H1 (cell line): ENCODE results near the gene ITGB2. TPM values are rescaled to one million over a fixed set of nuclear protein-coding genes. Genes with fewer than 3 reads are reported as not detected.

Source experiments
- CTCF ChIA-PET: fragments of 300-600 bp; sonication (Branson Sonifier 250); formaldehyde crosslinking; loops from one replicate; lab custom pipeline; 2021; ENCODE audit not compliant: partially characterized antibody; lab: Charles Lee
- POLR2A ChIA-PET: fragments of 300-600 bp; sonication (Branson Sonifier 250); formaldehyde crosslinking; loops from one replicate; lab custom pipeline; 2021; ENCODE audit warnings: inconsistent platforms; ENCODE audit not compliant: partially characterized antibody; lab: Charles Lee
- DNase-seq, 2 experiments: peaks; one replicate each; pipeline versions ENCODE4 v3.0.0 to v3.0.0-alpha.2; 2010 to 2022; ENCODE audit warnings: low spot score in 2 of 2, low read depth in 1 of 2, mixed read lengths in 1 of 2
- FAIRE-seq: peaks from 2 replicates; lab custom pipeline; 2011; peaks lifted over from hg19 to GRCh38; lab: Jason Lieb, UNC
- H2AFZ ChIP-seq: 2 replicates; pipeline ENCODE4 v1.8.1; 2012; ENCODE audit warnings: low read length, inconsistent platforms
- H2AK5ac ChIP-seq: 2 replicates; pipeline ENCODE4 v1.6.1; 2013; ENCODE audit warnings: low read depth, low read length
- H2BK120ac ChIP-seq: replicated peaks from 2 replicates; pipeline ENCODE3; 2013; ENCODE audit warnings: low read depth, low read length, inconsistent platforms
- H2BK12ac ChIP-seq: 2 replicates; pipeline ENCODE4 v1.6.1; 2013; ENCODE audit warnings: low read depth, low read length
- H2BK15ac ChIP-seq: 2 replicates; pipeline ENCODE4 v1.6.1; 2013; ENCODE audit warnings: low read length
- H2BK20ac ChIP-seq: 2 replicates; pipeline ENCODE4 v1.6.1; 2013; ENCODE audit warnings: low read length
- H2BK5ac ChIP-seq: 2 replicates; pipeline ENCODE4 v1.6.1; 2013; ENCODE audit warnings: low read depth, low read length
- H3K14ac ChIP-seq: 2 replicates; pipeline ENCODE4 v1.6.1; 2013; ENCODE audit warnings: inconsistent platforms; ENCODE audit not compliant: insufficient read length
- H3K18ac ChIP-seq: 2 replicates; pipeline ENCODE4 v1.6.1; 2013; ENCODE audit warnings: low read length; ENCODE audit errors: extremely low read depth
- H3K23ac ChIP-seq: 2 replicates; pipeline ENCODE4 v1.6.1; 2013; ENCODE audit warnings: inconsistent platforms; ENCODE audit not compliant: insufficient read length
- H3K23me2 ChIP-seq: 2 replicates; pipeline ENCODE4 v1.6.1; 2013; ENCODE audit warnings: low read depth, low read length
- H3K27ac ChIP-seq: 2 replicates; pipeline ENCODE4 v1.6.1; 2011; ENCODE audit warnings: low read depth, low read length, inconsistent platforms
- H3K27me3 ChIP-seq, 4 experiments: replicated peaks in 1 of 4; 1 replicate in 1 of 4; 2 replicates in 3 of 4; pipeline versions ENCODE4 v1.6.1 to v1.8.1; 2011 to 2013; ENCODE audit warnings: low read length in 3 of 4, mild to moderate bottlenecking in 3 of 4, inconsistent platforms in 2 of 4, mixed read lengths in 2 of 4, moderate library complexity in 1 of 4; ENCODE audit not compliant: control insufficient read depth in 3 of 4, insufficient read depth in 3 of 4; ENCODE audit errors: extremely low read depth in 1 of 4
- H3K36me3 ChIP-seq, 4 experiments: 2 replicates each; pipeline versions ENCODE4 v1.6.1 to v1.8.1; 2011 to 2013; ENCODE audit warnings: mild to moderate bottlenecking in 4 of 4, low read length in 3 of 4, moderate library complexity in 2 of 4, control low read depth in 1 of 4, inconsistent platforms in 1 of 4; ENCODE audit not compliant: insufficient read depth in 4 of 4, control insufficient read depth in 2 of 4
- H3K4ac ChIP-seq: replicated peaks from 2 replicates; pipeline ENCODE3; 2013; ENCODE audit warnings: low read length, low read depth, mixed read lengths, inconsistent platforms; ENCODE audit not compliant: insufficient read length
- H3K4me1 ChIP-seq, 4 experiments: replicated peaks in 1 of 4; 1 replicate in 1 of 4; 2 replicates in 3 of 4; pipeline versions ENCODE4 v1.6.1 to v1.8.1; 2011 to 2013; ENCODE audit warnings: low read length in 3 of 4, inconsistent platforms in 2 of 4, mixed read lengths in 1 of 4; ENCODE audit not compliant: insufficient read depth in 4 of 4, control insufficient read depth in 3 of 4
- H3K4me2 ChIP-seq, 2 experiments: 2 replicates each; pipeline versions ENCODE4 v1.6.1 to v1.8.1; 2011 to 2013; ENCODE audit warnings: low read depth in 2 of 2, low read length in 2 of 2, control low read depth in 1 of 2, inconsistent platforms in 1 of 2, mild to moderate bottlenecking in 1 of 2; ENCODE audit not compliant: insufficient read depth in 1 of 2
- H3K4me3 ChIP-seq, 4 experiments: fragments of 200-600, 300-600 bp in 1 of 4; sonication (generic), shearing (Covaris generic), sonication (Bioruptor Twin) in 1 of 4; 2 replicates each; pipeline versions ENCODE4 v1.5.1 to v1.8.1; 2011 to 2016; ENCODE audit warnings: low read length in 4 of 4, low read depth in 3 of 4, control low read depth in 2 of 4, inconsistent platforms in 2 of 4, mild to moderate bottlenecking in 2 of 4, mixed read lengths in 1 of 4, moderate library complexity in 1 of 4; ENCODE audit not compliant: insufficient read depth in 2 of 4; ENCODE audit errors: extremely low read depth in 1 of 4
- H3K56ac ChIP-seq: replicated peaks from 2 replicates; pipeline ENCODE3; 2013; ENCODE audit warnings: low read depth, mild to moderate bottlenecking, mixed read lengths, low read length, inconsistent platforms; ENCODE audit not compliant: insufficient read length
- H3K79me1 ChIP-seq: 2 replicates; pipeline ENCODE4 v1.6.1; 2013; ENCODE audit warnings: low read depth, low read length, control low read depth
- H3K79me2 ChIP-seq, 2 experiments: 2 replicates each; pipeline versions ENCODE4 v1.6.1 to v1.8.1; 2012 to 2013; ENCODE audit warnings: low read length in 2 of 2, mild to moderate bottlenecking in 2 of 2, inconsistent platforms in 1 of 2; ENCODE audit not compliant: insufficient read depth in 2 of 2, control insufficient read depth in 1 of 2
- H3K9ac ChIP-seq, 4 experiments: replicated peaks in 1 of 4; 1 replicate in 1 of 4; 2 replicates in 3 of 4; pipeline versions ENCODE4 v1.6.1 to v1.8.1; 2011 to 2013; ENCODE audit warnings: low read depth in 3 of 4, low read length in 3 of 4, control low read depth in 2 of 4, mild to moderate bottlenecking in 2 of 4, moderate library complexity in 2 of 4, inconsistent platforms in 1 of 4; ENCODE audit errors: extremely low read depth in 1 of 4
- H3K9me3 ChIP-seq, 2 experiments: 2 replicates each; pipeline versions ENCODE4 v1.6.1 to v1.8.1; 2012 to 2013; ENCODE audit warnings: mild to moderate bottlenecking in 2 of 2, moderate library complexity in 2 of 2, control low read depth in 1 of 2, inconsistent platforms in 1 of 2, low read depth in 1 of 2, low read length in 1 of 2, mixed read lengths in 1 of 2; ENCODE audit not compliant: insufficient read depth in 2 of 2
- H4K20me1 ChIP-seq, 2 experiments: replicated peaks in 1 of 2; 2 replicates each; pipeline versions ENCODE3 to v1.8.1; 2011 to 2013; ENCODE audit warnings: inconsistent platforms in 2 of 2, low read length in 2 of 2, mild to moderate bottlenecking in 1 of 2; ENCODE audit not compliant: insufficient read depth in 2 of 2, control insufficient read depth in 1 of 2
- H4K5ac ChIP-seq: 2 replicates; pipeline ENCODE4 v1.6.1; 2013; ENCODE audit warnings: low read length, low read depth, mixed read lengths, inconsistent platforms; ENCODE audit not compliant: insufficient read length
- H4K8ac ChIP-seq: 2 replicates; pipeline ENCODE4 v1.8.0; 2013; ENCODE audit warnings: mild to moderate bottlenecking, moderate library complexity, low read length, inconsistent platforms; ENCODE audit not compliant: insufficient read depth; ENCODE audit errors: extremely low read depth
- H4K91ac ChIP-seq: replicated peaks from 2 replicates; pipeline ENCODE3; 2013; ENCODE audit warnings: low read length, mixed read lengths, inconsistent platforms; ENCODE audit not compliant: insufficient read length
- CBX8 ChIP-seq: fragments of 300-800, 300-1000 bp; sonication (generic); IDR thresholded peaks from 2 replicates; pipeline ENCODE4 v1.7.1; 2016; ENCODE audit warnings: low read depth, low read length, borderline replicate concordance
- JUN ChIP-seq: IDR thresholded peaks from 2 replicates; pipeline ENCODE4 v1.6.1; 2011; ENCODE audit warnings: low read depth, mild to moderate bottlenecking, improper control_type of control experiment, low read length
- SIRT6 ChIP-seq: IDR thresholded peaks from one replicate; pipeline ENCODE4 v1.7.1; 2012; ENCODE audit warnings: low read length, inconsistent platforms
- WGBS, 2 experiments: shearing (Covaris generic) in 1 of 2; methylation state at CpG; one replicate each; pipeline versions ENCODE4 v1.1.6 to v1.1.7; 2013 to 2015; ENCODE audit warnings: low lambda C conversion rate in 2 of 2, mixed read lengths in 2 of 2, inconsistent platforms in 1 of 2, low coverage in 1 of 2, missing lambda C conversion rate in 1 of 2; ENCODE audit not compliant: insufficient replicate concordance in 2 of 2, insufficient coverage in 1 of 2, insufficient read length in 1 of 2; ENCODE audit errors: extremely low coverage in 1 of 2, missing lambda C conversion rate in 1 of 2; 5-methylcytosine and 5-hydroxymethylcytosine counted together
- polyA plus RNA-seq, 7 experiments: library from polyadenylated mRNA; depleted of rRNA in 3 of 7; stranded (reverse) in 5 of 7; unstranded in 2 of 7; fragments of >200 nt in 5 of 7; fragments of 200-250 nt in 2 of 7; gene quantifications; 1 replicate in 5 of 7; 2 replicates in 1 of 7; 4 replicates in 1 of 7; pipeline versions ENCODE4 v1.2.1 to v1.2.3, GENCODE V29; 2011 to 2013; ENCODE audit warnings: missing spikeins in 2 of 7, mixed read lengths in 2 of 7
- total RNA-seq: library from RNA; stranded (reverse); fragmentation: NEBNext Ultra II Directional; extraction: Animal tissue kit (Norgen Biotek cat#: 25700); gene quantifications from 2 replicates; pipeline ENCODE4 v1.2.1, GENCODE V29; 2021

The ITGB2 gene
- total and polyA plus RNA-seq, 2 of the 8 experiments (the other 6 are each of a cell fraction or from before 2014, with no cell fraction given), result 0.24 to 0.63 TPM

- Histone ChIP-seq H3K4ac (peak within 1 kb of the TSS; percentile 88), H2BK12ac (0 out of 2 replicates have a peak within 1 kb of the TSS, but pooled peaks have one; percentile 27), H3K9ac (peak within 1 kb of the TSS; percentile 62 to 87 (median 78)), H2AFZ (peak within 1 kb of the TSS; percentile 90; the same call in 1 of the 2 replicates), H4K91ac (peak within 1 kb of the TSS; percentile 84), H3K4me2 (peak within 1 kb of the TSS; percentile 80 to 87), H4K5ac (peak within 1 kb of the TSS; percentile 94), H2BK5ac (no peak within 1 kb of the TSS; the same call in 1 of the 2 replicates), H3K9me3 (no peaks in the 10 kb centered on the region), H3K23me2 (no peaks in the 10 kb centered on the region), H2BK20ac (no peak within 1 kb of the TSS), H2BK15ac (no peak within 1 kb of the TSS), H3K23ac (no peak within 1 kb of the TSS), H3K36me3 (peaks cover 6 to 15% (median 11%) of the 10 kb centered on the region in 4 experiments; a peak in 6 of 8 replicates), H3K18ac (peak within 1 kb of the TSS; percentile 98), H3K27ac (peak within 1 kb of the TSS; percentile 61; the same call in 1 of the 2 replicates), H3K79me1 (peaks cover 19% of the 10 kb centered on the region), H4K8ac (peak within 1 kb of the TSS; percentile 98), H3K4me1 (peaks cover 0 to 6% (median 3%) of the 10 kb centered on the region in 4 experiments; a peak in 4 of 7 replicates), H3K79me2 (peaks cover 30 to 46% of the 10 kb centered on the region in 2 experiments), H3K56ac (peak within 1 kb of the TSS; percentile 93), H3K4me3 (peak within 1 kb of the TSS; percentile 78 to 98 (median 88)), H2BK120ac (peak within 1 kb of the TSS; percentile 69), H4K20me1 (peaks cover 12 to 26% of the 10 kb centered on the region in 2 experiments), H2AK5ac (no peak within 1 kb of the TSS), H3K14ac (no peak within 1 kb of the TSS), H3K27me3 (peaks cover 0 to 3% (median 1%) of the 10 kb centered on the region in 4 experiments; a peak in 4 of 7 replicates)
- 8% methylated on average over 41 of the region's 69 CpGs; no CpG with 5 or more reads in 1 of the 2 experiments for WGBS, 2 experiments
- ChIA-PET CTCF (interaction anchor here (1.0 to 2.4 kb wide), 2 partner anchors 10 to 135 kb away, joined by 3 to 10 read pairs; no protein-coding TSS in a partner anchor), POLR2A (interaction anchor here (0.6 to 2.5 kb wide), 8 partner anchors 8 to 230 kb away, joined by 3 to 11 read pairs (median 3); no protein-coding TSS in a partner anchor)
- DNase-seq (peak in 1 of 2 experiments; percentile 89), FAIRE-seq (no peak)
- no peak for TF ChIP-seq JUN
- TF ChIP-seq SIRT6, result no peak
- TF ChIP-seq CBX8, result no peak
Measured at GRCh38 chr21:44939532-44940115, 18.9 kb upstream of the ITGB2 start, which contains the start of gene SLX9. TSS of gene SLX9 (plus strand) at chr21:44940029. CDS start at chr21:44940058, 29 bp downstream.
